Measurements from ENCODE around the gene KCNQ1.

The KCNQ1 gene

DNA sequence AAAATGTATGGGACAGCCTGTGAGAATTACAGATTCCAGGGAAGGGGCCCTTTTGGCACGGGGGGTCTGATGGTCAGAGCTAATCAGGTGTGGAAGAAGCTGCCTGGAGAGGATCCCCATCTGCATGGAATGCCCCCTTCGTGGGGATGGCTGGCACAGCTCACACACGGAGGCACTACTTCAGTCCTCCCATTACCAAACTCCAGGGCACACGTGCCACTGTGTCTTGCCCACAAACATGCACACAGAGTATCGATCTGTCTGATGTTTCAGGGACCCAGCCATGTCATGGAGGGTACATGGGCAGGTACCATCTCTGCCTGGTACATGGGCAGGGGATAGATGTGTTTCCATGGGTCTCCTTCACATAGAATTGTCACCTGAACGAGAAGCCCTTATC is 240.2 kb downstream of the KCNQ1 start:
- TF ChIP-seq, protein P1, sequence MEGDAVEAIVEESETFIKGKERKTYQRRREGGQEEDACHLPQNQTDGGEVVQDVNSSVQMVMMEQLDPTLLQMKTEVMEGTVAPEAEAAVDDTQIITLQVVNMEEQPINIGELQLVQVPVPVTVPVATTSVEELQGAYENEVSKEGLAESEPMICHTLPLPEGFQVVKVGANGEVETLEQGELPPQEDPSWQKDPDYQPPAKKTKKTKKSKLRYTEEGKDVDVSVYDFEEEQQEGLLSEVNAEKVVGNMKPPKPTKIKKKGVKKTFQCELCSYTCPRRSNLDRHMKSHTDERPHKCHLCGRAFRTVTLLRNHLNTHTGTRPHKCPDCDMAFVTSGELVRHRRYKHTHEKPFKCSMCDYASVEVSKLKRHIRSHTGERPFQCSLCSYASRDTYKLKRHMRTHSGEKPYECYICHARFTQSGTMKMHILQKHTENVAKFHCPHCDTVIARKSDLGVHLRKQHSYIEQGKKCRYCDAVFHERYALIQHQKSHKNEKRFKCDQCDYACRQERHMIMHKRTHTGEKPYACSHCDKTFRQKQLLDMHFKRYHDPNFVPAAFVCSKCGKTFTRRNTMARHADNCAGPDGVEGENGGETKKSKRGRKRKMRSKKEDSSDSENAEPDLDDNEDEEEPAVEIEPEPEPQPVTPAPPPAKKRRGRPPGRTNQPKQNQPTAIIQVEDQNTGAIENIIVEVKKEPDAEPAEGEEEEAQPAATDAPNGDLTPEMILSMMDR (conservative IDR thresholded peaks at IDR 0.05) = no peak
- no peak overlapping the region for H3K27ac ChIP-seq

GRCh38 chr11:2685566-2686359 is 241.0 kb downstream of the KCNQ1 start:
- TF ChIP-seq, protein P1 (conservative IDR thresholded peaks at IDR 0.05) = no peak
- no peak overlapping the region for H3K27ac ChIP-seq

DNA sequence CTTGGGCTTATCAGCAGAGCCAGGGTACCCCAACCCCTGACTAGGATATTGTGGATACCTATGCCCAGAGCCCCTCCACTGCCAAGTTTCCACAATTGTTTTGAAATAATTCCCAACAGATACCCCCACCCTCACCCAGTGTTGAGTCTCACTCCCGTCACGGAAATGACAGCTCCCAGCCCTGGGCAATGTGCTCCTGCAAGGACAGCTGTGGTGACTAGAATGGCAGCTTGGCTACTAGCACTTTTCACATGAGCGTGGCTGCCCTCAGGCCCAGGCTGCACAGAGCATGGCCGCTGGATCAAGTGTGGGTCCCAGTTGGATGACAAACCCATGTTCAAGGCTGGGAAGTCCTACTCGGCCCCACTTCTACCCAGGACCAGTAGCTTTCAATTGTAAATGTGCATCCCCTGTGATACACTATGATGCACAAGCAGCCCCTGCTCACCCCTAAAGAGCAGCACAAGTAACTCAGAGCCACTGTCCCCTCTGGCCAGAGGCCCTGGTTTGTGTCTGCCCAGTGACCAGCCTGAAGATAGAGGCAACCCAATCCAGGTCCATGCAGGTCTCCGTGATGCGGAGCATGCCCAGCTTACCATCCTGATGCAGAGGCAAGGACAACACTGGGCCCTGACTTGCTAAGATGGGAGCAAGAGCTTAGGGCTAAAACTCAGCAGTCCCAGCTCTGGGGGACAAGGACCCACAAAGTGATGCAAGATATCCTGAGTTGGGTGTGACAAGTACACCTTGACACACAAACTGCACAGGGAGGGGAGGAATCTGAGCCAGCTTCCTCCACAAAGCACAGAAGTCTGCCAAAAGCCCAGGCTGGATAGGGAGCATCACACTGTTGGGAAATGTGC is 241.8 kb downstream of the KCNQ1 start:
- no peak overlapping the region for H3K27ac ChIP-seq
- TF ChIP-seq, protein P1 (conservative IDR thresholded peaks at IDR 0.05) = no peak

DNA sequence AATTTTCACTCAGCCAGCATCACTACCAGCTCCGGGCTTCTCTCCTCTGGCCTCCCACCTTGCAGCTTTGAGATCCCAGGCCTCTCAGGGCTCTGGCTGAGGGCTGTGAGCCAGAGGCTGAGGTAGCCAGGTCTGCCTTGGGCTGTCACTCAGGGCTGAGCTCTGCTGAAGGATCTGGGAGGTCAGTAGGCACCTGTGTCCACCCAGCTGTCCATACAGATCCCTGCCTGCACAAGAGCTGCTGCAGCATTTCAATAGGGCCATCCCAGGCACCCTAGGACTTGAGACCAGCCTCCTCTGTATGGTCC is 242.4 kb downstream of the KCNQ1 start:
- TF ChIP-seq, protein P1 (conservative IDR thresholded peaks at IDR 0.05) = no peak
- no peak overlapping the region for H3K27ac ChIP-seq

DNA sequence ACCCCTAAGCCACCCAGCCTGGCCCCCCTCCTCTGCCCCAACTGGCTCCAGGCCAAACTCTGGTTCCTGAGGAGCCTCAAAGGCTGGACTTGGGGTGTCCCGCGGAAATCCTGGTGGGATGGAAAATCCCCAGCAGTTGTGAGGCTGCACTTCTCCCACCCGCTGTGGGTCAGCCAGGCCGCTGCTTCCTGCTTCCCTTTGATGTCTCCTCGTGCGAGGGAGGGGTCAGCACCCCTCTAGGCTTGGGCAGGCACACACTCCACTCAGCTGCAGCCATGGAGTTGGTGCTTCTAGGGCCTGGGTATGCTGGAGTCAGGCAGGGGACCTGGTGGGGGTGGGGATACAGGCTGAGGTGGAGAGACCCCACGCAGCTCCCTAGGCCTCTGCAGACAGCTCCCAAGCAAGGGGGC is 243.0 kb downstream of the KCNQ1 start:
- TF ChIP-seq, protein P1 (conservative IDR thresholded peaks at IDR 0.05) = no peak
- no peak overlapping the region for H3K27ac ChIP-seq

DNA sequence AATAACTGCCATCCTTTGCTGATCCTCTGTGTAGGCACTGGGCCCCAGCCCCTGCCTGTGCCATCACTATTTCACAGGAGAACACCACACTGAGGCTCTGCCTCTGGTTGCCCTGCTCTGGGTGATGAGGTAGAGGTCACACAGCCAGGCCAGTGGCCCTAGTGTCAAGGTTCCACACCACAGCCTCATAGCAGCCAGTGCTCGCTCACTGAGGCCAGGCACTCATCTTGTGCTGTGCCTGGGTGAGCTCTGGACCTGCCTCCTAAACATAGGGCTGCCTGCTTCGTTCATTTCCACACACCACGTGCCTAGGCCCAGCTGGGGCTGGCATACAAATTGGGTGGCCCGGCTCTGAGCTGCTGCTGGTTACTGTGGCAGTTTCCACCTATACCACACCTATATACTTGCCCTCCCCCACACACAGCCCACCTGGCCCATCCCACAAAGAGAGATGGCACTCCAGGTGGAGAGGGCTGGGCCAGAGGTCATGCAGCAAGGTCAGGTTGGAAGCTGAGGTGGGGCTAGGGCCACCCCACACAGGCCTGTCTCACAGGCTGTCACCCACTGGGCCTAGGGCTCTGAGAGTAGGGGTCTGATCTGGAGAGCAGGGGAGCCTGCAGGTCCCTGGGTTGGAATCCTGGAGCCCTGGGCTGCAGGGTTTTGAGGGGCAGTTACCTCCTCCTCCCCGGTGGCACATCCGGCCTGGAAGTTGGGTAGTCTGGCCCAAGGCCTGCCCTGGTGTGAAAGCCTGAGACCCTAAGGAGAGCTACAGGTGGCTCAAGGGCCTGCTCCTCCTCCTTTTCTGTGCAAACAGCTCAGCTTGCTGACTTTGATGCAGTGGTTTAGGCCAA is 243.8 kb downstream of the KCNQ1 start:
- TF ChIP-seq, protein P1 (conservative IDR thresholded peaks at IDR 0.05) = no peak
- H3K27ac ChIP-seq = no peak overlapping the region

All from VCaP (cell line).